Gastroesophageal sphincter (tissue), 4 donors: ENCODE data around the gene MAP3K10. TPM values are rescaled to one million over a fixed set of nuclear protein-coding genes. Genes with fewer than 3 reads are reported as not detected.

ENCODE experiments used
- ATAC-seq: fragments of 150-250 bp; one replicate; pipeline ENCODE4 v1.9.1; 2016; ENCODE audit warnings: mild to moderate bottlenecking, moderate library complexity
- H3K27ac ChIP-seq, 4 donors: fragments of 200-600 bp; sonication (generic) in 3 of 4; 1 replicate in 3 of 4; 2 replicates in 1 of 4; pipeline ENCODE4 v1.5.1; 2016 to 2019
- H3K27me3 ChIP-seq: fragments of 200-600 bp; sonication (generic); one replicate; pipeline ENCODE4 v1.5.1; 2019
- H3K36me3 ChIP-seq, 2 donors: fragments of 200-600 bp; sonication (generic); one replicate each; pipeline ENCODE4 v1.5.1; 2019; ENCODE audit warnings: control low read depth in 1 of 2
- H3K4me1 ChIP-seq, 3 donors: fragments of 200-600 bp; sonication (generic); 1 replicate in 2 of 3; 2 replicates in 1 of 3; pipeline ENCODE4 v1.5.1; 2016 to 2019; ENCODE audit warnings: control low read depth in 2 of 3
- H3K4me3 ChIP-seq, 2 donors: fragments of 200-600 bp; sonication (generic); one replicate each; pipeline ENCODE4 v1.5.1; 2019; ENCODE audit warnings: mild to moderate bottlenecking in 1 of 2, moderate library complexity in 1 of 2
- H3K9me3 ChIP-seq, 3 donors: fragments of 200-600 bp; sonication (generic); one replicate each; pipeline ENCODE4 v1.5.1; 2017 to 2019; ENCODE audit warnings: control low read depth in 2 of 3
- CTCF ChIP-seq, 4 experiments: fragments of 200-600 bp in 2 of 4; fragments of 450-650 bp in 2 of 4; sonication (generic) in 1 of 4; IDR thresholded peaks; one replicate each; pipeline ENCODE4 v1.5.1; 2017 to 2019; ENCODE audit warnings: antibody characterized with exemption in 4 of 4, mild to moderate bottlenecking in 2 of 4, moderate library complexity in 2 of 4
- EP300 ChIP-seq: sonication (generic); formaldehyde crosslinking; IDR thresholded peaks from one replicate; pipeline ENCODE4 v1.6.1; 2017; ENCODE audit warnings: antibody characterized with exemption, mild to moderate bottlenecking
- POLR2A ChIP-seq, 2 donors: fragments of 450-650 bp; IDR thresholded peaks; one replicate each; pipeline ENCODE4 v1.6.1; 2017; ENCODE audit warnings: antibody characterized with exemption in 2 of 2, mild to moderate bottlenecking in 2 of 2, moderate library complexity in 1 of 2
- POLR2AphosphoS5 ChIP-seq: sonication (generic); formaldehyde crosslinking; IDR thresholded peaks from one replicate; pipeline ENCODE4 v1.6.1; 2017; ENCODE audit warnings: antibody characterized with exemption
- WGBS, 2 donors: methylation state at CpG; one replicate each; pipeline ENCODE4 v1.1.5; 2018; ENCODE audit warnings: low coverage in 1 of 2; 5-methylcytosine and 5-hydroxymethylcytosine counted together
- total RNA-seq, 4 donors: library from RNA; depleted of rRNA; stranded (reverse); fragments of >200 nt; gene quantifications; one replicate each; pipeline ENCODE4 v1.1.0, GENCODE V29; 2016

MAP3K10 gene
- total RNA-seq, 4 donors from 2014 or later: 9.8 to 21.3 (median 16.4) TPM

- peak overlapping the region in 1 of 2 donors; percentile 40 for H3K4me3 ChIP-seq
- ATAC-seq: no peak
- TF ChIP-seq POLR2A (IDR thresholded peaks at IDR 0.05): no peak
- TF ChIP-seq POLR2AphosphoS5: no peak
- no peak for TF ChIP-seq CTCF (IDR thresholded peaks at IDR 0.05)
- H3K9me3 ChIP-seq: no peaks in the 10 kb centered on the region
- peaks cover 2 to 21% (median 8%) of the 10 kb centered on the region in 3 donors for H3K4me1 ChIP-seq
- H3K27me3 ChIP-seq: peaks cover 57% of the 10 kb centered on the region
- no peaks in the 10 kb centered on the region for H3K36me3 ChIP-seq
- H3K27ac ChIP-seq: no peak overlapping the region
- WGBS, 2 donors: 22 to 29% methylated on average over 16 to 17 of the region's 21 CpGs
These were observed 34.4 kb downstream of the MAP3K10 start for GRCh38 chr19:40225440-40226305.

GRCh38 chr19:40228346-40228745 is 37.1 kb downstream of the MAP3K10 start:
- no peak for ATAC-seq
- H3K4me3 ChIP-seq: no peak overlapping the region
- peaks cover 38% of the 10 kb centered on the region for H3K27me3 ChIP-seq
- H3K27ac ChIP-seq: no peak overlapping the region
- H3K9me3 ChIP-seq: no peaks in the 10 kb centered on the region
- peaks cover 2 to 43% (median 13%) of the 10 kb centered on the region in 3 donors for H3K4me1 ChIP-seq
- peaks cover 0 to 13% of the 10 kb centered on the region in 2 donors for H3K36me3 ChIP-seq
- WGBS, 2 donors: 39 to 52% methylated on average over 5 to 10 of the region's 10 CpGs
- TF ChIP-seq CTCF (IDR thresholded peaks at IDR 0.05): no peak
- TF ChIP-seq EP300: no peak
- TF ChIP-seq POLR2AphosphoS5: no peak
- TF ChIP-seq POLR2A (IDR thresholded peaks at IDR 0.05): no peak

DNA sequence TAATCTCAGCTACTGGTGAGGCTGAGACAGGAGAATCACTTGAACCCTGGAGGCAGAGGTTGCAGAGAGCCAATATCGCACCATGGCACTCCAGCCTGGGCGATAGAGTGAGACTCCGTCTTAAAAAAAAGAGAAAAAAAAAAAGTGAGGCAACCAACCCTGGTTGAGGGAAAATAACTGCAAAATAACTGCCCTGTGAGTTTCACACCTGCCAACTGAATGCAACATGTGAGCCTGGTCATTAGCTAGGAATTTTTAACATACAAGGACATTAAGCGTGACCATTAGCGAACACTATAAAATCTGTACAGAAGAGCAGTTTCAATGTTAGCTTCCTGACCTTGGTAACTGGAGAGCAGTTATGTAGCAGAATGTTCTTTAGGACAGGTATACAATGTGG is 37.6 kb downstream of the MAP3K10 start:
- no peak overlapping the region for H3K4me3 ChIP-seq
- peaks cover 32% of the 10 kb centered on the region for H3K27me3 ChIP-seq
- TF ChIP-seq POLR2AphosphoS5 (no peak), CTCF (IDR thresholded peaks at IDR 0.05) (no peak), POLR2A (IDR thresholded peaks at IDR 0.05) (no peak), EP300 (no peak)
- 82 to 89% methylated on average over 5 of the region's 5 CpGs for WGBS, 2 donors
- H3K9me3 ChIP-seq: no peaks in the 10 kb centered on the region
- no peak for ATAC-seq
- no peak overlapping the region for H3K27ac ChIP-seq
- peaks cover 0 to 18% of the 10 kb centered on the region in 2 donors for H3K36me3 ChIP-seq
- peaks cover 2 to 40% (median 13%) of the 10 kb centered on the region in 3 donors for H3K4me1 ChIP-seq

GRCh38 chr19:40229484-40229883 is 38.3 kb downstream of the MAP3K10 start:
- H3K4me3 ChIP-seq: no peak overlapping the region
- ATAC-seq: no peak
- peaks cover 2 to 40% (median 13%) of the 10 kb centered on the region in 3 donors for H3K4me1 ChIP-seq
- H3K27ac ChIP-seq: no peak overlapping the region
- peaks cover 26% of the 10 kb centered on the region for H3K27me3 ChIP-seq
- TF ChIP-seq EP300: no peak
- TF ChIP-seq POLR2A (IDR thresholded peaks at IDR 0.05): no peak
- TF ChIP-seq POLR2AphosphoS5: no peak
- TF ChIP-seq CTCF (IDR thresholded peaks at IDR 0.05): no peak
- H3K9me3 ChIP-seq: no peaks in the 10 kb centered on the region
- WGBS, 2 donors: 6 to 21% methylated on average over 2 to 3 of the region's 3 CpGs
- H3K36me3 ChIP-seq: peaks cover 0 to 24% of the 10 kb centered on the region in 2 donors
